ENCODE data around the gene CTNNA1. TPM values are rescaled to one million over a fixed set of nuclear protein-coding genes. Genes with fewer than 3 reads are reported as not detected.

CTNNA1 gene
- total RNA-seq, 1 donor from 2014 or later, result 359 TPM

GRCh38 chr5:138950421-138951031 lies 197.3 kb downstream of the CTNNA1 start:
- no peak overlapping the region for H3K27ac ChIP-seq (ENCODE audit: low read depth, low read length)
- Mint-ChIP-seq H3K4me3 (ENCODE audit: unreplicated experiment) (no peak overlapping the region), H3K9me3 (ENCODE audit: unreplicated experiment) (no peaks in the 10 kb centered on the region), H3K27me3 (ENCODE audit: low read depth, unreplicated experiment) (peaks cover 17% of the 10 kb centered on the region), H3K36me3 (ENCODE audit: low read depth, unreplicated experiment) (peaks cover 20% of the 10 kb centered on the region), H3K27ac (ENCODE audit: unreplicated experiment) (no peak overlapping the region), H3K4me1 (ENCODE audit: low read depth, unreplicated experiment) (peaks cover 32% of the 10 kb centered on the region)
- no peaks in the 10 kb centered on the region for H3K36me3 ChIP-seq (ENCODE audit: insufficient read depth, low read length)
- DNase-seq (ENCODE audit: low read depth) (no peak), FAIRE-seq (no peak)
- H3K9me3 ChIP-seq (ENCODE audit: insufficient read depth, low read depth, low read length), result no peaks in the 10 kb centered on the region
- H4K20me1 ChIP-seq (ENCODE audit: insufficient read depth, low read length), result peaks cover 24% of the 10 kb centered on the region
- TF ChIP-seq, protein P1, sequence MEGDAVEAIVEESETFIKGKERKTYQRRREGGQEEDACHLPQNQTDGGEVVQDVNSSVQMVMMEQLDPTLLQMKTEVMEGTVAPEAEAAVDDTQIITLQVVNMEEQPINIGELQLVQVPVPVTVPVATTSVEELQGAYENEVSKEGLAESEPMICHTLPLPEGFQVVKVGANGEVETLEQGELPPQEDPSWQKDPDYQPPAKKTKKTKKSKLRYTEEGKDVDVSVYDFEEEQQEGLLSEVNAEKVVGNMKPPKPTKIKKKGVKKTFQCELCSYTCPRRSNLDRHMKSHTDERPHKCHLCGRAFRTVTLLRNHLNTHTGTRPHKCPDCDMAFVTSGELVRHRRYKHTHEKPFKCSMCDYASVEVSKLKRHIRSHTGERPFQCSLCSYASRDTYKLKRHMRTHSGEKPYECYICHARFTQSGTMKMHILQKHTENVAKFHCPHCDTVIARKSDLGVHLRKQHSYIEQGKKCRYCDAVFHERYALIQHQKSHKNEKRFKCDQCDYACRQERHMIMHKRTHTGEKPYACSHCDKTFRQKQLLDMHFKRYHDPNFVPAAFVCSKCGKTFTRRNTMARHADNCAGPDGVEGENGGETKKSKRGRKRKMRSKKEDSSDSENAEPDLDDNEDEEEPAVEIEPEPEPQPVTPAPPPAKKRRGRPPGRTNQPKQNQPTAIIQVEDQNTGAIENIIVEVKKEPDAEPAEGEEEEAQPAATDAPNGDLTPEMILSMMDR (IDR thresholded peaks at IDR 0.05; ENCODE audit: insufficient read depth, low read depth, low read length), result no peak
- no peak for TF ChIP-seq EZH2 (IDR thresholded peaks at IDR 0.05; ENCODE audit: insufficient read depth, low read length)
- H3K4me2 ChIP-seq (ENCODE audit: low read length), result no peak overlapping the region
- no peak overlapping the region for H2AFZ ChIP-seq (ENCODE audit: low read depth, low read length)
- no peaks in the 10 kb centered on the region for H3K79me2 ChIP-seq (ENCODE audit: insufficient read depth, low read length)
- H3K9ac ChIP-seq (ENCODE audit: low read length), result no peak overlapping the region
- no peaks in the 10 kb centered on the region for H3K27me3 ChIP-seq (ENCODE audit: insufficient read depth, low read length)
- H3K4me3 ChIP-seq (ENCODE audit: insufficient read depth, low read depth, low read length), result no peak overlapping the region
- peaks cover 15% of the 10 kb centered on the region for H3K4me1 ChIP-seq (ENCODE audit: insufficient read depth, low read length)

- Mint-ChIP-seq H3K9me3 (ENCODE audit: unreplicated experiment) (no peaks in the 10 kb centered on the region), H3K27me3 (ENCODE audit: low read depth, unreplicated experiment) (peaks cover 17% of the 10 kb centered on the region), H3K27ac (ENCODE audit: unreplicated experiment) (no peak overlapping the region), H3K4me1 (ENCODE audit: low read depth, unreplicated experiment) (peaks cover 36% of the 10 kb centered on the region), H3K36me3 (ENCODE audit: low read depth, unreplicated experiment) (peaks cover 20% of the 10 kb centered on the region), H3K4me3 (ENCODE audit: unreplicated experiment) (no peak overlapping the region)
- H3K4me3 ChIP-seq (ENCODE audit: insufficient read depth, low read depth, low read length), result no peak overlapping the region
- H3K4me2 ChIP-seq (ENCODE audit: low read length), result no peak overlapping the region
- no peaks in the 10 kb centered on the region for H3K27me3 ChIP-seq (ENCODE audit: insufficient read depth, low read length)
- no peak overlapping the region for H3K9ac ChIP-seq (ENCODE audit: low read length)
- H3K27ac ChIP-seq (ENCODE audit: low read depth, low read length), result no peak overlapping the region
- no peaks in the 10 kb centered on the region for H3K9me3 ChIP-seq (ENCODE audit: insufficient read depth, low read depth, low read length)
- TF ChIP-seq, protein P1 (IDR thresholded peaks at IDR 0.05; ENCODE audit: insufficient read depth, low read depth, low read length), result no peak
- TF ChIP-seq EZH2 (IDR thresholded peaks at IDR 0.05; ENCODE audit: insufficient read depth, low read length), result no peak
- no peak for DNase-seq (ENCODE audit: low read depth)
- no peak for FAIRE-seq
- no peak overlapping the region for H2AFZ ChIP-seq (ENCODE audit: low read depth, low read length)
- H3K36me3 ChIP-seq (ENCODE audit: insufficient read depth, low read length), result no peaks in the 10 kb centered on the region
- no peaks in the 10 kb centered on the region for H3K79me2 ChIP-seq (ENCODE audit: insufficient read depth, low read length)
- H4K20me1 ChIP-seq (ENCODE audit: insufficient read depth, low read length), result peaks cover 23% of the 10 kb centered on the region
- peaks cover 12% of the 10 kb centered on the region for H3K4me1 ChIP-seq (ENCODE audit: insufficient read depth, low read length)
Measured at GRCh38 chr5:138951091-138951985, 198.1 kb downstream of the CTNNA1 start.

Measured in astrocyte (in vitro differentiated cells and primary cell).